AG04450 (cell line): Measurements from ENCODE around the gene RLBP1. TPM values are rescaled to one million over a fixed set of nuclear protein-coding genes. Genes with fewer than 3 reads are reported as not detected.
"Not testable (repeated sequence)": the region's sequence is repeated elsewhere in the genome, so short reads cannot be mapped to it uniquely, and the experiment has no call there.

Source experiments
- CTCF ChIA-PET: fragments of 300-600, 350-600 bp; formaldehyde crosslinking; extraction: SDS; loops from one replicate; lab custom pipeline; 2022; ENCODE audit warnings: antibody characterized with exemption, inconsistent platforms; lab: Charles Lee
- POLR2A ChIA-PET: fragments of 350-600 bp; formaldehyde crosslinking; extraction: SDS; loops from one replicate; lab custom pipeline; 2021; ENCODE audit warnings: antibody characterized with exemption, inconsistent platforms; lab: Yijun Ruan, JAX
- DNase-seq: peaks from one replicate; pipeline ENCODE4 v3.0.0-alpha.2; 2011; ENCODE audit warnings: low read depth, low spot score
- H3K27ac ChIP-seq: one replicate; pipeline ENCODE4 v1.5.1; 2012; ENCODE audit warnings: low read depth, low read length, control low read depth
- H3K27me3 ChIP-seq: one replicate; pipeline ENCODE4 v1.6.0; 2012; ENCODE audit warnings: low read length; ENCODE audit not compliant: control insufficient read depth, insufficient read depth
- H3K4me3 ChIP-seq: 2 replicates; pipeline ENCODE4 v1.5.1; 2011; ENCODE audit warnings: mild to moderate bottlenecking, low read depth, low read length, control low read depth
- H3K9me3 ChIP-seq: 2 replicates; pipeline ENCODE4 v1.5.1; 2012; ENCODE audit warnings: low read length; ENCODE audit not compliant: control insufficient read depth, insufficient read depth
- polyA minus RNA-seq: library from RNA; depleted of rRNA, polyadenylated mRNA; stranded (reverse); fragments of >200 nt; gene quantifications from 2 replicates; pipeline ENCODE4 v1.2.3, GENCODE V29; 2011; rRNA and poly(A)+ RNA removed
- polyA plus RNA-seq: library from polyadenylated mRNA; depleted of rRNA; stranded (reverse); fragments of >200 nt; gene quantifications from 2 replicates; pipeline ENCODE4 v1.2.3, GENCODE V29; 2011; rRNA removed
- TF ChIP-seq, protein P1 (sequence below): IDR thresholded peaks from 2 replicates; pipeline ENCODE4 v1.5.1; 2011; ENCODE audit warnings: low read depth, low read length, control low read depth, inconsistent platforms

RLBP1 gene
- polyA plus RNA-seq (not detected in 2 replicates), polyA minus RNA-seq (not detected in 2 replicates)

DNA sequence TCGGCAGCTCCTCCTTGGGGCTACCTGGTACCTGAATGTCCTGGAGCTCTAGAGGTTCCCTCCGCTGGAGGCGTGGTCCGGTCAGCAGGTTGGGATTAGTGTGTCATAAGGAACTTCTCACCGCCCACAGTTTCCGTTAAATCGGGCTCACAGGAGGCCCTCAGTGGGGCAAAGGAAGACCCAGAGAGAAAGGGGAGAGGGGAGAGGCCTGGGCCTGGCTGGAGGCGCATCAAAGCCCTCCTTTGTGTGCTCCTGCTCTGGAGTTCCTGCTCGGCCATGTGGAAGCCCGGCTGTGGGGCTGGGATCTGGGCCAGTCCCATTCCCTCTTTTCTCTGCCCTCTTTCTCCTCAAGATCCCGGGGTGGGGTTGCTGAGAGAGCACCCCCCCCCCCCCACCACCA is at the start of gene RLBP1:
TSS of gene RLBP1 (minus strand) at position 37 of the 400 bp plus-strand sequence. CDS start 2,604 bp downstream, outside the sequence.
- DNase-seq = no peak
- ChIA-PET POLR2A (no interaction called here), CTCF (interaction anchor here (4.6 kb wide), 1 partner anchor 15 kb away, joined by 29 read pairs; no protein-coding TSS in a partner anchor)
- Histone ChIP-seq H3K9me3 (no peaks in the 10 kb centered on the region; the same call in 1 of the 2 replicates), H3K27me3 (peaks cover 34% of the 10 kb centered on the region), H3K4me3 (no peak within 1 kb of the TSS), H3K27ac (no peak within 1 kb of the TSS)
- TF ChIP-seq, protein P1, sequence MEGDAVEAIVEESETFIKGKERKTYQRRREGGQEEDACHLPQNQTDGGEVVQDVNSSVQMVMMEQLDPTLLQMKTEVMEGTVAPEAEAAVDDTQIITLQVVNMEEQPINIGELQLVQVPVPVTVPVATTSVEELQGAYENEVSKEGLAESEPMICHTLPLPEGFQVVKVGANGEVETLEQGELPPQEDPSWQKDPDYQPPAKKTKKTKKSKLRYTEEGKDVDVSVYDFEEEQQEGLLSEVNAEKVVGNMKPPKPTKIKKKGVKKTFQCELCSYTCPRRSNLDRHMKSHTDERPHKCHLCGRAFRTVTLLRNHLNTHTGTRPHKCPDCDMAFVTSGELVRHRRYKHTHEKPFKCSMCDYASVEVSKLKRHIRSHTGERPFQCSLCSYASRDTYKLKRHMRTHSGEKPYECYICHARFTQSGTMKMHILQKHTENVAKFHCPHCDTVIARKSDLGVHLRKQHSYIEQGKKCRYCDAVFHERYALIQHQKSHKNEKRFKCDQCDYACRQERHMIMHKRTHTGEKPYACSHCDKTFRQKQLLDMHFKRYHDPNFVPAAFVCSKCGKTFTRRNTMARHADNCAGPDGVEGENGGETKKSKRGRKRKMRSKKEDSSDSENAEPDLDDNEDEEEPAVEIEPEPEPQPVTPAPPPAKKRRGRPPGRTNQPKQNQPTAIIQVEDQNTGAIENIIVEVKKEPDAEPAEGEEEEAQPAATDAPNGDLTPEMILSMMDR = no peak

DNA sequence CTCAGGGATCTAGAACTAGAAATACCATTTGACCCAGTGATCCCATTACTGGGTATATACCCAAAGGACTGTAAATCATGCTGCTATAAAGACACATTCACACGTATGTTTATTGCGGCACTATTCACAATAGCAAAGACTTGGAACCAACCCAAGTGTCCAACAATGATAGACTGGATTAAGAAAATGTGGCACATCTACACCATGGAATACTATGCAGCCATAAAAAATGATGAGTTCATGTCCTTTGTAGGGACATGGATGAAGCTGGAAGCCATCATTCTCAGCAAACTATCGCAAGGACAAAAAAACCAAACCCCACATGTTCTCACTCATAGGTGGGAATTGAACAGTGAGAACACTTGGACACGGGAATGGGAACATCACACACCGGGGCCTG is 28.8 kb upstream of the RLBP1 start:
- H3K27ac ChIP-seq, POLR2A ChIA-PET, H3K27me3 ChIP-seq, CTCF ChIA-PET, DNase-seq, H3K4me3 ChIP-seq, H3K9me3 ChIP-seq: not testable (repeated sequence)

DNA sequence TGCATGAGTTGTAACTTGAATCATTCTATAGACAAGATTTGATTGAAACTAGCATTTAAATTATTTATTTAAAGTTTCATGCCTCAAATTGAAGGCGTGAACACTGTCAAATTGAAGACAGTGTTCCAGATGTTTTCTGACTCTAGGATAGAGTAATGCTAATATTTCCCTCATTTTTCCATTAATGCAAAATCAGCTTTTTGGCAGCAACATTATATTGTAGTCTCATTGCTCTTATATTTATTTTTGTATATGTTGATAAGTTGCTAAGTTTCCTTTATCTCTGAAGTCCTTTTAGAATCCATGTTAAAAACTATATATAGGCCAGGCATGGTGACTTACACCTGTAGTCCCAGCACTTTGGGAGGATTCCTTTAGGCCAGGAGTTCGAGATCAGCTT is 27.2 kb upstream of the RLBP1 start:
- ChIA-PET CTCF (interaction anchor here (1.4 kb wide), 1 partner anchor 42 kb away, joined by 7 read pairs; no protein-coding TSS in a partner anchor), POLR2A (no interaction called here)
- H3K27me3 ChIP-seq = no peaks in the 10 kb centered on the region
- H3K4me3 ChIP-seq = no peak overlapping the region
- TF ChIP-seq, protein P1 = no peak
- H3K27ac ChIP-seq = no peak overlapping the region
- no peaks in the 10 kb centered on the region for H3K9me3 ChIP-seq
- DNase-seq = no peak

DNA sequence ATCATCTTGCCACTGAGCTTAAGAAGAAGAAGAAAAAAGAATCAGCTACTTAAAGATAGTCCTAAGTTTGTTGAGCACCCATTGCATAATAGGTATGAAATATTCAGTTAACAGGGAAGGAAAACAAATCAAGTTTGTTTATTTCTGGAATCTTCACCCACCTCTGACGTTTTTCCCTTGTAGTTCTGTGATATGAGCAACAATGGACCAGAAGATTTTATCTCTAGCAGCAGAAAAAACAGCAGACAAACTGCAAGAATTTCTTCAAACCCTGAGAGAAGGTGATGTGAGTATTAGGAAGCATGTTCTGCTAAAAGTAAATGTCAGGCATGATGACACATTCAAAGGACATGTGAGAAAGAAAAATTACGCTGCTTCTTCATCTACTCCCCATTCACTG is 26.1 kb upstream of the RLBP1 start:
- no peak overlapping the region for H3K27ac ChIP-seq
- H3K4me3 ChIP-seq = no peak overlapping the region
- CTCF ChIA-PET = interaction anchor here (0.6 to 4.6 kb wide), 3 partner anchors 35 to 70 kb away, joined by 3 to 53 read pairs (median 6); no protein-coding TSS in a partner anchor
- no peaks in the 10 kb centered on the region for H3K9me3 ChIP-seq
- POLR2A ChIA-PET = no interaction called here
- DNase-seq = no peak
- TF ChIP-seq, protein P1 = no peak
- H3K27me3 ChIP-seq = no peaks in the 10 kb centered on the region

DNA sequence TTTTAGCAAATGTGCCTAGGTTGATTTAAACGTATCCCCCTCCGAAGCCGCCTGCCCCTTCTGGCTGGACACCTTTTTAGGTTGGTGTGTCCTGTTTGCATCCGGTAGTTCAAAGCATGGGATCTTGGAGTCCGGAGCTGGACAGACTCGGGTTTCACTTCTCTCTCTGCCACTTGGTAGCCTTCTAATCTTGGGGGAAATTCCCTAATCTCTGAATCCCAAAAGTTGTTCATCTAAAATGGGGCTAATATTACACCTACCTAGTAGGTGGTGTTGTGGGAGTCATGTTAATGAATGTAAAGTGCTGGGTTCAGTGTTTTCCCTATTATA is 23.2 kb upstream of the RLBP1 start:
- DNase-seq = no peak

More for the DNA sequence above, 23.2 kb upstream of the RLBP1 start:
- TF ChIP-seq, protein P1 = no peak
- peaks cover 6% of the 10 kb centered on the region; the same call in 1 of the 2 replicates for H3K9me3 ChIP-seq
- no peaks in the 10 kb centered on the region for H3K27me3 ChIP-seq
- H3K27ac ChIP-seq = no peak overlapping the region
- POLR2A ChIA-PET = interaction anchor here (0.6 to 0.8 kb wide), 2 partner anchors 46 to 77 kb away, joined by 3 to 6 read pairs; no protein-coding TSS in a partner anchor
- peak overlapping the region; percentile 93 for H3K4me3 ChIP-seq
- CTCF ChIA-PET = interaction anchor here (0.6 to 4.6 kb wide), 8 partner anchors 27 to 340 kb away, joined by 3 to 53 read pairs (median 4); no protein-coding TSS in a partner anchor
